HepG2 (cell line): ENCODE measurements around the gene LRRC8E. TPM values are rescaled to one million over a fixed set of nuclear protein-coding genes. Genes with fewer than 3 reads are reported as not detected.
A peak's percentile ranks its signal among the peaks of the same experiment; 100 is the strongest.

ENCODE experiments used
- ARNTL ChIP-seq: sonication (generic); formaldehyde crosslinking; IDR thresholded peaks from 2 replicates; pipeline ENCODE4 v1.4.0; 2020; ENCODE audit warnings: mild to moderate bottlenecking, missing genetic modification reagents
- ATAD3A ChIP-seq: sonication (generic); formaldehyde crosslinking; IDR thresholded peaks from 2 replicates; pipeline ENCODE4 v1.4.0; 2020; ENCODE audit warnings: missing genetic modification reagents
- FOSL1 ChIP-seq: sonication (generic); formaldehyde crosslinking; IDR thresholded peaks from 2 replicates; pipeline ENCODE4 v1.9.0; 2021; ENCODE audit warnings: missing genetic modification reagents, borderline replicate concordance
- GABPA ChIP-seq, 2 experiments: IDR thresholded peaks; 2 replicates each; pipeline ENCODE4 v1.6.1; 2011 to 2016; ENCODE audit warnings: low read depth in 2 of 2, low read length in 1 of 2, missing biosample characterization in 1 of 2, missing genetic modification characterization in 1 of 2
- GLI4 ChIP-seq: sonication (generic); formaldehyde crosslinking; IDR thresholded peaks from 2 replicates; pipeline ENCODE4 v1.5.1; 2020; ENCODE audit warnings: missing genetic modification reagents, mild to moderate bottlenecking, moderate library complexity, borderline replicate concordance
- MED13 ChIP-seq: sonication (generic); formaldehyde crosslinking; IDR thresholded peaks from 2 replicates; pipeline ENCODE4 v1.5.0; 2020; ENCODE audit warnings: missing genetic modification reagents
- MIER3 ChIP-seq: IDR thresholded peaks from 2 replicates; pipeline ENCODE4 v1.6.1; 2016; ENCODE audit warnings: missing compliant biosample characterization, borderline replicate concordance
- NBN ChIP-seq: fragments of 450-650 bp; conservative IDR thresholded peaks from 2 replicates; pipeline ENCODE4 v1.6.1; 2017
- NRL ChIP-seq: sonication (generic); formaldehyde crosslinking; IDR thresholded peaks from 2 replicates; pipeline ENCODE4 v1.5.0; 2020; ENCODE audit warnings: missing genetic modification reagents, mild to moderate bottlenecking, moderate library complexity, borderline replicate concordance
- PHF8 ChIP-seq: sonication (generic); formaldehyde crosslinking; IDR thresholded peaks from 2 replicates; pipeline ENCODE4 v1.5.0; 2020; ENCODE audit warnings: missing genetic modification reagents
- RFX1 ChIP-seq: fragments of 450-650 bp; IDR thresholded peaks from 2 replicates; pipeline ENCODE4 v1.6.1; 2017
- SIN3A ChIP-seq: IDR thresholded peaks from 2 replicates; pipeline ENCODE4 v1.6.1; 2011; ENCODE audit warnings: low read depth, mild to moderate bottlenecking, control low read depth, low read length, borderline replicate concordance
- STAG1 ChIP-seq: sonication (generic); formaldehyde crosslinking; IDR thresholded peaks from 2 replicates; pipeline ENCODE4 v1.4.0; 2020; ENCODE audit warnings: missing genetic modification reagents
- THRA ChIP-seq: sonication (generic); formaldehyde crosslinking; IDR thresholded peaks from 2 replicates; pipeline ENCODE4 v1.4.0; 2020; ENCODE audit warnings: missing genetic modification reagents, borderline replicate concordance
- ZFX ChIP-seq: sonication (generic); formaldehyde crosslinking; IDR thresholded peaks from 2 replicates; pipeline ENCODE4 v1.4.0; 2020; ENCODE audit warnings: mild to moderate bottlenecking, low read depth, missing genetic modification reagents, moderate library complexity
- ZNF350 ChIP-seq: sonication (generic); formaldehyde crosslinking; IDR thresholded peaks from 2 replicates; pipeline ENCODE4 v1.4.0; 2020; ENCODE audit warnings: mild to moderate bottlenecking, low read depth, missing genetic modification reagents, borderline replicate concordance
- ZNF430 ChIP-seq: sonication (generic); formaldehyde crosslinking; IDR thresholded peaks from 2 replicates; pipeline ENCODE4 v1.9.0; 2021; ENCODE audit warnings: mild to moderate bottlenecking, missing genetic modification reagents
- polyA plus RNA-seq, 8 experiments: library from polyadenylated mRNA; depleted of rRNA in 3 of 8; stranded (reverse) in 7 of 8; unstranded in 1 of 8; fragments of >200 nt; fragmentation: Illumina TruSeq in 4 of 8; extraction: Trizol in 4 of 8; gene quantifications; 2 replicates each; pipeline versions ENCODE4 v1.2.1 to v1.2.3, GENCODE V29; 2011 to 2016; ENCODE audit warnings: low read depth in 4 of 8, missing spikeins in 1 of 8, mixed read lengths in 1 of 8; ENCODE audit not compliant: insufficient read depth in 1 of 8
- total RNA-seq, 5 experiments: library from RNA; depleted of rRNA; stranded (reverse); fragments of >200 nt; fragmentation: Illumina TruSeq; extraction: Trizol; gene quantifications; 2 replicates each; pipeline ENCODE4 v1.2.3, GENCODE V29; 2016; ENCODE audit warnings: low read depth in 1 of 5
- TF ChIP-seq, protein P1 (sequence below): sonication (generic); formaldehyde crosslinking; IDR thresholded peaks from 2 replicates; pipeline ENCODE4 v1.8.0; 2022; ENCODE audit warnings: mild to moderate bottlenecking, missing genetic modification reagents; ENCODE audit not compliant: insufficient replicate concordance
- TF ChIP-seq, protein P2 (sequence below): sonication (generic); formaldehyde crosslinking; IDR thresholded peaks from 2 replicates; pipeline ENCODE4 v1.4.0; 2020; ENCODE audit warnings: missing genetic modification reagents
- TF ChIP-seq, protein P3 (sequence below): sonication (generic); formaldehyde crosslinking; IDR thresholded peaks from 2 replicates; pipeline ENCODE4 v1.4.0; 2020; ENCODE audit warnings: missing genetic modification reagents, mild to moderate bottlenecking, borderline replicate concordance

The LRRC8E gene
- total and polyA plus RNA-seq, 2 of the 13 experiments (the other 11 are each of a cell fraction or from before 2014, with no cell fraction given) = 8.0 to 10.3 TPM

- TF ChIP-seq, protein P1, sequence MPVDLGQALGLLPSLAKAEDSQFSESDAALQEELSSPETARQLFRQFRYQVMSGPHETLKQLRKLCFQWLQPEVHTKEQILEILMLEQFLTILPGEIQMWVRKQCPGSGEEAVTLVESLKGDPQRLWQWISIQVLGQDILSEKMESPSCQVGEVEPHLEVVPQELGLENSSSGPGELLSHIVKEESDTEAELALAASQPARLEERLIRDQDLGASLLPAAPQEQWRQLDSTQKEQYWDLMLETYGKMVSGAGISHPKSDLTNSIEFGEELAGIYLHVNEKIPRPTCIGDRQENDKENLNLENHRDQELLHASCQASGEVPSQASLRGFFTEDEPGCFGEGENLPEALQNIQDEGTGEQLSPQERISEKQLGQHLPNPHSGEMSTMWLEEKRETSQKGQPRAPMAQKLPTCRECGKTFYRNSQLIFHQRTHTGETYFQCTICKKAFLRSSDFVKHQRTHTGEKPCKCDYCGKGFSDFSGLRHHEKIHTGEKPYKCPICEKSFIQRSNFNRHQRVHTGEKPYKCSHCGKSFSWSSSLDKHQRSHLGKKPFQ (CRISPR knock-in tag) = peak; percentile 83
- TF ChIP-seq GABPA (IDR thresholded peaks at IDR 0.05; ENCODE audit: low read depth, low read length) = no peak
- peak; percentile 53; the same call in 1 of the 2 replicates for TF ChIP-seq GABPA (CRISPR knock-in tag; IDR thresholded peaks at IDR 0.05; ENCODE audit: low read depth)
- peak; percentile 88 for TF ChIP-seq ARNTL (CRISPR knock-in tag)
- no peak for TF ChIP-seq NBN
- TF ChIP-seq, protein P2, sequence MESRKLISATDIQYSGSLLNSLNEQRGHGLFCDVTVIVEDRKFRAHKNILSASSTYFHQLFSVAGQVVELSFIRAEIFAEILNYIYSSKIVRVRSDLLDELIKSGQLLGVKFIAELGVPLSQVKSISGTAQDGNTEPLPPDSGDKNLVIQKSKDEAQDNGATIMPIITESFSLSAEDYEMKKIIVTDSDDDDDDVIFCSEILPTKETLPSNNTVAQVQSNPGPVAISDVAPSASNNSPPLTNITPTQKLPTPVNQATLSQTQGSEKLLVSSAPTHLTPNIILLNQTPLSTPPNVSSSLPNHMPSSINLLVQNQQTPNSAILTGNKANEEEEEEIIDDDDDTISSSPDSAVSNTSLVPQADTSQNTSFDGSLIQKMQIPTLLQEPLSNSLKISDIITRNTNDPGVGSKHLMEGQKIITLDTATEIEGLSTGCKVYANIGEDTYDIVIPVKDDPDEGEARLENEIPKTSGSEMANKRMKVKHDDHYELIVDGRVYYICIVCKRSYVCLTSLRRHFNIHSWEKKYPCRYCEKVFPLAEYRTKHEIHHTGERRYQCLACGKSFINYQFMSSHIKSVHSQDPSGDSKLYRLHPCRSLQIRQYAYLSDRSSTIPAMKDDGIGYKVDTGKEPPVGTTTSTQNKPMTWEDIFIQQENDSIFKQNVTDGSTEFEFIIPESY (CRISPR knock-in tag) = peak; percentile 61; the same call in 1 of the 2 replicates
- peak; percentile 59 for TF ChIP-seq PHF8
- peak; percentile 93 for TF ChIP-seq ZNF430 (CRISPR knock-in tag)
- TF ChIP-seq, protein P3, sequence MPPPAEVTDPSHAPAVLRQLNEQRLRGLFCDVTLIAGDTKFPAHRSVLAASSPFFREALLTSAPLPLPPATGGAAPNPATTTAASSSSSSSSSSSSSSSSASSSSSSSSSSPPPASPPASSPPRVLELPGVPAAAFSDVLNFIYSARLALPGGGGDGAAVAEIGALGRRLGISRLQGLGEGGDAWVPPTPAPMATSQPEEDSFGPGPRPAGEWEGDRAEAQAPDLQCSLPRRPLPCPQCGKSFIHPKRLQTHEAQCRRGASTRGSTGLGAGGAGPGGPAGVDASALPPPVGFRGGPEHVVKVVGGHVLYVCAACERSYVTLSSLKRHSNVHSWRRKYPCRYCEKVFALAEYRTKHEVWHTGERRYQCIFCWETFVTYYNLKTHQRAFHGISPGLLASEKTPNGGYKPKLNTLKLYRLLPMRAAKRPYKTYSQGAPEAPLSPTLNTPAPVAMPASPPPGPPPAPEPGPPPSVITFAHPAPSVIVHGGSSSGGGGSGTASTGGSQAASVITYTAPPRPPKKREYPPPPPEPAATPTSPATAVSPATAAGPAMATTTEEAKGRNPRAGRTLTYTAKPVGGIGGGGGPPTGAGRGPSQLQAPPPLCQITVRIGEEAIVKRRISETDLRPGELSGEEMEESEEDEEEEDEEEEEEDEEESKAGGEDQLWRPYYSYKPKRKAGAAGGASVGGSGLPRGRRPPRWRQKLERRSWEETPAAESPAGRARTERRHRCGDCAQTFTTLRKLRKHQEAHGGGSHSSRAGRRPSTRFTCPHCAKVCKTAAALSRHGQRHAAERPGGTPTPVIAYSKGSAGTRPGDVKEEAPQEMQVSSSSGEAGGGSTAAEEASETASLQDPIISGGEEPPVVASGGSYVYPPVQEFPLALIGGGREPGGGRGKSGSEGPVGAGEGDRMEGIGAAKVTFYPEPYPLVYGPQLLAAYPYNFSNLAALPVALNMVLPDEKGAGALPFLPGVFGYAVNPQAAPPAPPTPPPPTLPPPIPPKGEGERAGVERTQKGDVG (CRISPR knock-in tag) = 0 out of 2 replicates have a peak, but pooled peaks have one; percentile 82
- TF ChIP-seq ZFX (CRISPR knock-in tag) = peak; percentile 97
- TF ChIP-seq SIN3A = peak; percentile 95
- 0 out of 2 replicates have a peak, but pooled peaks have one; percentile 22 for TF ChIP-seq ATAD3A
- peak; percentile 73 for TF ChIP-seq THRA (CRISPR knock-in tag)
- TF ChIP-seq RFX1 = peak; percentile 67
- TF ChIP-seq STAG1 (CRISPR knock-in tag) = peak; percentile 93
- TF ChIP-seq FOSL1 (CRISPR knock-in tag) = peak; percentile 13; the same call in 1 of the 2 replicates
- peak; percentile 85 for TF ChIP-seq NRL (CRISPR knock-in tag)
- 0 out of 2 replicates have a peak, but pooled peaks have one; percentile 28 for TF ChIP-seq GLI4 (CRISPR knock-in tag)
- TF ChIP-seq MIER3 (CRISPR knock-in tag) = peak; percentile 94
- TF ChIP-seq ZNF350 (CRISPR knock-in tag) = peak; percentile 95
- TF ChIP-seq MED13 (CRISPR knock-in tag) = peak; percentile 78; the same call in 1 of the 2 replicates
These were observed 35.2 kb upstream of the LRRC8E start (continued) for GRCh38 chr19:7852851-7853769.
